MM.1S (cell line): ENCODE results near the gene ZSCAN5A.

Experiments
- EZH2 ChIP-seq: fragments of 300-600 bp; sonication (generic); optimal IDR thresholded peaks from 2 replicates; pipeline ENCODE3; 2017; ENCODE audit warnings: low read depth, mild to moderate bottlenecking, antibody characterized with exemption, low read length, mixed read lengths
- TF ChIP-seq, protein P1 (sequence below): fragments of 300-600 bp; sonication (generic); IDR thresholded peaks from 2 replicates; pipeline ENCODE4 v1.5.1; 2016; ENCODE audit warnings: antibody characterized with exemption, low read length, mixed read lengths

DNA sequence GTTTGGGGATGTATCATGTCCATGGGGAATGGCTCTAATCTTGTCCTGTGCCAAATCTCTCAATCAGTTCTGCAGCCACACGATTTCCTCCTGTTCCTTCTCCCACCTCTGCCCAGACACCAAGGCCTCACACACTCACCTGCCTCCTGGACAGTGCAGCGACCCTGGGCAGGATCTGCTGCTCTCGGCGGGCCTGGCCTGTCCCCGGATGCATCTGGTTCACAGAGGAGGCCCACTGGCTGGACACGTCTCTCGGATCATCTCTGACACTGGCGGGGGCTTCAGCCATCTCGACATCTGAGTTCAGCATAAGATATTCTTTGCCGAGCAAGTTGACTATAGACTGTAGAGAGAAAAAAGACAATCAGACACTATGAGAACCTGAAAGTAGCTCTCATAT is 122.9 kb downstream of the ZSCAN5A start:
- TF ChIP-seq, protein P1, sequence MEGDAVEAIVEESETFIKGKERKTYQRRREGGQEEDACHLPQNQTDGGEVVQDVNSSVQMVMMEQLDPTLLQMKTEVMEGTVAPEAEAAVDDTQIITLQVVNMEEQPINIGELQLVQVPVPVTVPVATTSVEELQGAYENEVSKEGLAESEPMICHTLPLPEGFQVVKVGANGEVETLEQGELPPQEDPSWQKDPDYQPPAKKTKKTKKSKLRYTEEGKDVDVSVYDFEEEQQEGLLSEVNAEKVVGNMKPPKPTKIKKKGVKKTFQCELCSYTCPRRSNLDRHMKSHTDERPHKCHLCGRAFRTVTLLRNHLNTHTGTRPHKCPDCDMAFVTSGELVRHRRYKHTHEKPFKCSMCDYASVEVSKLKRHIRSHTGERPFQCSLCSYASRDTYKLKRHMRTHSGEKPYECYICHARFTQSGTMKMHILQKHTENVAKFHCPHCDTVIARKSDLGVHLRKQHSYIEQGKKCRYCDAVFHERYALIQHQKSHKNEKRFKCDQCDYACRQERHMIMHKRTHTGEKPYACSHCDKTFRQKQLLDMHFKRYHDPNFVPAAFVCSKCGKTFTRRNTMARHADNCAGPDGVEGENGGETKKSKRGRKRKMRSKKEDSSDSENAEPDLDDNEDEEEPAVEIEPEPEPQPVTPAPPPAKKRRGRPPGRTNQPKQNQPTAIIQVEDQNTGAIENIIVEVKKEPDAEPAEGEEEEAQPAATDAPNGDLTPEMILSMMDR: no peak
- TF ChIP-seq EZH2: no peak
